Common myeloid progenitor, CD34-positive (primary cell): Measurements from ENCODE around the gene TEFM.

ENCODE experiments used
- CTCF ChIA-PET: fragments of 350-600 bp; sonication (Branson Sonifier 250); formaldehyde crosslinking; loops from one replicate; lab custom pipeline; 2021; ENCODE audit warnings: antibody characterized with exemption; lab: Charles Lee
- POLR2A ChIA-PET: fragments of 350-600 bp; sonication (Branson Sonifier 250); formaldehyde crosslinking; loops from one replicate; lab custom pipeline; 2021; ENCODE audit warnings: antibody characterized with exemption; lab: Charles Lee
- DNase-seq, 3 donors: peaks; one replicate each; pipeline versions ENCODE4 v3.0.0 to v3.0.0-alpha.2; 2013
- H3K27ac ChIP-seq, 2 experiments: 1 replicate in 1 of 2; 2 replicates in 1 of 2; pipeline ENCODE4 v1.7.0; 2013; ENCODE audit warnings: inconsistent platforms in 2 of 2, low read length in 2 of 2, mild to moderate bottlenecking in 2 of 2, low read depth in 1 of 2, moderate library complexity in 1 of 2; ENCODE audit not compliant: severe bottlenecking in 2 of 2, insufficient read depth in 1 of 2, poor library complexity in 1 of 2
- H3K27me3 ChIP-seq, 5 experiments: replicated peaks in 2 of 5; 1 replicate in 3 of 5; 2 replicates in 2 of 5; pipeline versions ENCODE4 v1.6.1 to v1.7.0; 2013; ENCODE audit warnings: low read length in 4 of 5, mild to moderate bottlenecking in 2 of 5, moderate library complexity in 2 of 5, inconsistent platforms in 1 of 5; ENCODE audit not compliant: insufficient read depth in 5 of 5, control insufficient read depth in 4 of 5
- H3K36me3 ChIP-seq, 4 experiments: 1 replicate in 2 of 4; 2 replicates in 2 of 4; pipeline versions ENCODE4 v1.6.1 to v1.7.0; 2013; ENCODE audit warnings: low read length in 3 of 4, control low read depth in 1 of 4, mild to moderate bottlenecking in 1 of 4; ENCODE audit not compliant: control insufficient read depth in 4 of 4, insufficient read depth in 4 of 4
- H3K4me1 ChIP-seq, 4 experiments: 1 replicate in 3 of 4; 2 replicates in 1 of 4; pipeline versions ENCODE4 v1.6.1 to v1.7.1; 2013; ENCODE audit warnings: low read length in 3 of 4, mild to moderate bottlenecking in 3 of 4, control low read depth in 1 of 4, inconsistent platforms in 1 of 4, moderate library complexity in 1 of 4; ENCODE audit not compliant: control insufficient read depth in 4 of 4, insufficient read depth in 4 of 4; ENCODE audit errors: control extremely low read depth in 1 of 4
- H3K4me3 ChIP-seq, 7 experiments: 1 replicate in 4 of 7; 2 replicates in 3 of 7; pipeline versions ENCODE4 v1.5.1 to v1.7.0; 2013; ENCODE audit warnings: mild to moderate bottlenecking in 7 of 7, low read length in 6 of 7, moderate library complexity in 6 of 7, inconsistent platforms in 2 of 7, low read depth in 2 of 7, control low read depth in 1 of 7; ENCODE audit not compliant: insufficient read depth in 4 of 7, control insufficient read depth in 1 of 7; ENCODE audit errors: extremely low read depth in 1 of 7
- H3K9me3 ChIP-seq, 5 experiments: 1 replicate in 4 of 5; 2 replicates in 1 of 5; pipeline versions ENCODE4 v1.6.1 to v1.7.1; 2013; ENCODE audit warnings: low read length in 4 of 5, mild to moderate bottlenecking in 2 of 5, inconsistent platforms in 1 of 5, low read depth in 1 of 5, moderate library complexity in 1 of 5; ENCODE audit not compliant: control insufficient read depth in 4 of 5, insufficient read depth in 2 of 5; ENCODE audit errors: control extremely low read depth in 1 of 5
- WGBS: methylation state at CpG from one replicate; pipeline ENCODE4 v1.1.5; 2013; ENCODE audit not compliant: insufficient coverage; 5-methylcytosine and 5-hydroxymethylcytosine counted together

TEFM gene

DNA sequence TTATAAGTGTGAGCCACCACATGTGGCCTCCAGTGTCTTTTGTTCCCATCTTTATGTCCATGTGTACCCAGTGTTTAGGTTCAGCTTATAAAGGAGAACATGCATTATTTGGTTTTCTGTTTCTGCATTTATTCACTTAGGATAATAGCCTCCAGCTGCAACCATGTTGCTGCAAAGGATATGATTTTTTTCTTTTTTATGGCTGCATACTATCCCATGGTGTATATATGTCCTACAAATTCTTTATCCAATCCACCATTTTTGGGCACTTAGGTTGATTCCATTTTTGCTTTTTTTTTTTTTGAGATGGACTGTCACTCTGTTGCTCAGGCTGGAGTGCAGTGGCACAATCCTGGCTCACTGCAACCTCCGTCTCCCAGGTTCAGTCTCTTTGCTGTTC is 41.4 kb downstream of the TEFM start:
- Histone ChIP-seq H3K36me3 (peaks cover 4 to 51% (median 28%) of the 10 kb centered on the region in 4 experiments), H3K27me3 (no peaks in the 10 kb centered on the region), H3K9me3 (no peaks in the 10 kb centered on the region), H3K4me1 (no peaks in the 10 kb centered on the region), H3K27ac (no peak overlapping the region), H3K4me3 (no peak overlapping the region)
- POLR2A ChIA-PET: no interaction called here
- CTCF ChIA-PET: no interaction called here
- DNase-seq: no peak
- WGBS: 100% methylated on average over 1 of the region's 1 CpG

GRCh38 chr17:30858556-30859250 is 47.3 kb downstream of the TEFM start:
- ChIA-PET CTCF (interaction anchor here (1.4 kb wide), 1 partner anchor 9 kb away, joined by 4 read pairs; no protein-coding TSS in a partner anchor), POLR2A (interaction anchor here (0.6 kb wide), 1 partner anchor 97 kb away, joined by 3 read pairs; no protein-coding TSS in a partner anchor)
- H3K36me3 ChIP-seq: peaks cover 5 to 56% (median 20%) of the 10 kb centered on the region in 4 experiments
- no peak overlapping the region for H3K27ac ChIP-seq
- H3K27me3 ChIP-seq: no peaks in the 10 kb centered on the region
- no peak for DNase-seq
- 91% methylated on average over 4 of the region's 9 CpGs for WGBS
- no peak overlapping the region for H3K4me3 ChIP-seq
- no peaks in the 10 kb centered on the region for H3K9me3 ChIP-seq
- no peaks in the 10 kb centered on the region for H3K4me1 ChIP-seq

GRCh38 chr17:30854146-30854545 is 51.9 kb downstream of the TEFM start:
- no peak for DNase-seq
- no peaks in the 10 kb centered on the region for H3K9me3 ChIP-seq
- H3K27ac ChIP-seq: no peak overlapping the region
- no peak overlapping the region for H3K4me3 ChIP-seq
- no peaks in the 10 kb centered on the region for H3K4me1 ChIP-seq
- no CpG with 5 or more reads among the region's 3 CpGs for WGBS
- peaks cover 5 to 61% (median 19%) of the 10 kb centered on the region in 4 experiments for H3K36me3 ChIP-seq
- H3K27me3 ChIP-seq: no peaks in the 10 kb centered on the region
- ChIA-PET CTCF (no interaction called here), POLR2A (no interaction called here)
